GM18507 (cell line): ENCODE measurements around the gene AGBL4.

Experiments used
- DNase-seq: peaks from one replicate; pipeline ENCODE4 v3.0.0; 2011; ENCODE audit warnings: low read depth; ENCODE audit not compliant: insufficient read length; ENCODE audit errors: extremely low spot score
- FAIRE-seq: peaks from 2 replicates; lab custom pipeline; 2011; peaks lifted over from hg19 to GRCh38; lab: Jason Lieb, UNC

Gene AGBL4

DNA sequence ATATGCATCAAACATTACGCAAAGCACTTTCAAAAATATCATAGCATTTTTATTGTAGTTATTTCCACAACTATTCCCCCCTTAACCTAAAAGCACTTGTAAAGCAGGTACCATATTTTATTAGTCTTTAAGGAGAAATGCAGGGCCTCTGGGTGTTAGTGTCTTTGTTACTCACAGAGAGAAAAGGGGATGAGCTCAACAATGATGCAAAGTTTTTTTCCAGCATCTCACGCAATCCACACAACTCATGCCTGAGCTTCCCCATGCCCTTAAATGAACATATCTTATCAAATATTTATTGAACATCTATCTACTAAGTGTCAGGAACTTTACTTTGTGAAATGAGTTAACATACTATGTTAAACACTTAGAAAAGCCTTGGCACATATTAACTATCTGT is 1297.6 kb downstream of the AGBL4 start:
- no peak for DNase-seq
- no peak for FAIRE-seq

DNA sequence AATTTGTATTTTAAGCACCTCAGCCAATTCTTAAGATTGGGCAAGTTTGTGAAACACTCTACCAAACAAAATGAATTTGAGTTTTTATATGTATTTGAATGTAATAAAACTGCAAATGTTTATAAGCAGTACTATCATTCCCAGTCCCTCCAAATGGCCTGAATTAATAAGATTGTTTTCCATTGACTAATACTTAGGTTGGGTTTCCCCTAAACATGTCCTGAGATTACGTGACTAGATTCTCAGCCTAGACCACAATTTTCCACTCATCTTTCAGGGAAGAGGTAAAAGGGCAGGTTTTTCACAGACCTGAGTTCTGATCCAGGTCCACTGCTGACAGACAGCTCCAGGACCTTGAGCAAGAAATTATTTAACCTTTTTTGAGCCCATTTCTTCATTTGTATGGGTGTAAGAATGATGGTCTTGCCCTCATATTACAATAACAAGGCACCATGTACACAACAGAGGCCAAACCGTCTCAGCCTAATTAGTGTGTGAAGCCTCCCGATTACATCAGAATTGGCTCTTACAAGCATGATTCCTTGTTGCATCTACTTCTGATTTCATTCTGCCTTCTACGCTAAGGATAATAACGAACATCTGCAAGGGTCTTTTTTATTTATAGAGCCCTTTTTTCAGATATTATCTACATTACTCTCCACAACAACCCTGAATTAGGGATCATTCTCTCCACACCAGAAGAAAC is 1298.3 kb downstream of the AGBL4 start:
- DNase-seq (no peak), FAIRE-seq (peak; percentile 56)

DNA sequence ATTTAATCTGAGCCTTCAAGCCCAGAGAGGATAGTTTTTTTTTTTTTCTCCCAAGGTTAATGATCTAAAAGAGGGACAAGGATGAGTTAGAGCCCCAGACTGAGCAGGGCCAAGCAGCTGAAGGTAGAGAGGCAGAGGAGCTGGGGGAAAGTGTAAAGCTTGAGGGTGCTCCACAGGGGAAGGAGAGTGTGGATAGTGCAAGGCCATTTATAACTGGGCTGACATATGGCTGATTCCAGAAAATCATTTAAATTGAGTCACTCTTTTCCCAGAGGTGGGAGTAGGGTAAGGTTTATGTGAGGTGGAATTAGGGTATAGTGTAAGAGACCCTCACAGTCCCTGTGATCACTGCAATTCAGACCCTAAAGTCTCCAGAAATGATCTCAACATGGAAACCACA is 1302.8 kb downstream of the AGBL4 start:
- no peak for FAIRE-seq

DNA sequence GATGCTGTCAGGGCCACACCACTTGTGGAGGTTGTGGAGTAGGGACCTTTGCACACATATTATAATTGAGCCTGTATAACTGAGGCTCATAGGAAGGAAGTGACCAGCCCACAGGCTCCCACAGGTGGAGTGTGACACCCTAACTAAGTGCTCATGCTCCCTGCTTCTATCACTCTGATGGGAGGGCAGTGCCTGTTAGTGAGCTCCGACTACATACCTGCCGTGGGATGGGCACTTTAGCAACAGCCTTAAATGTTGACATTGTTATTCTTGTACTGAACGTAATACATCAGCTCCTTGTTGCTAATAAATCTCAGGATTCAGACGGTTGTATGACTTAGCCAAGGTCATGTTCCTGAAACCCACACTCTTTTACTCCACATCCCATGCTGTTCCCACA is 1305.0 kb downstream of the AGBL4 start:
- FAIRE-seq (no peak), DNase-seq (no peak)

More for the DNA sequence above, 1302.8 kb downstream of the AGBL4 start:
- DNase-seq: no peak

DNA sequence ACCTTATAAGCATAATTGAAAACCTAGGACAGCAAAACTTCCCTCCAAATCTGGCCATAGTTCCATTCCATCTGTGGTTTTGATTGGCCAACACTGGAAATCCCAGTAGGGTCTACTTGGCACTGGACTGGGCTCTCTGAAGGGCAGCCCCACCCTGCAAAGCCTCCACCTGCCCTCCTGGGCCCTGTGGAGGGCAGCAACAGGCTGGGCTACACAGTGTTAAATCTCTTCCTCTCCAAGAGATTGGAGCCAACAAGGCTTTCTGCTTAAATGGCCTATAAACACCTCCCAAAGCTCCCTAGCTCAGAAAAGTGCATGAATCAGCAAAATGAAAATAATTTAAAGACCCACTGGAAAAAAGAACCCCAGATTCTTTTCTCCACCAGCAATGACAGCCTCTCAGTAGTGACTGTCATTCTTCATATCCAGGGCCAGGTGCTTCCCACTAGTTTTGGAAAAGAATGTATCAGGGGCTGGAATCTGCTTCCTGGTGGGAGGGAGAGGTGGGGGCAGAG is 1305.6 kb downstream of the AGBL4 start:
- FAIRE-seq (no peak), DNase-seq (no peak)

DNA sequence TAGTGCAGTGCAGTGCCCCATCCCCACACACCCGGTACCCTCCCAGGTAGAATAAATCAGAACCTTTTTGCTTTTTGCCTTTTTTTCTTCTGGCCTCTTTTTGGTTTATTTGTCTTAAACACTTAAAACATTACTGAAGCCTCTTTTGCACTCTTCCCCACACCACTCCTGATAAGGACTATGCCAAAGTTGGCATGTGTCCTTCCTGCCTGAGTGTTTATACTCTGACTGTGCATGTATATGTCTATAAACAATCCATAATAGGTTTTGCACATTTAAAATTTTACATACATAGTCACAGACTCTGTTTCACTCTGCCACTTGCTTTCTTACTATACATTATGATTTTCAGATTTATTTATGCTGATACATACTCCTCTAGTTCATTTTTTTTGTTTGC is 1306.7 kb downstream of the AGBL4 start:
- FAIRE-seq (no peak), DNase-seq (no peak)

DNA sequence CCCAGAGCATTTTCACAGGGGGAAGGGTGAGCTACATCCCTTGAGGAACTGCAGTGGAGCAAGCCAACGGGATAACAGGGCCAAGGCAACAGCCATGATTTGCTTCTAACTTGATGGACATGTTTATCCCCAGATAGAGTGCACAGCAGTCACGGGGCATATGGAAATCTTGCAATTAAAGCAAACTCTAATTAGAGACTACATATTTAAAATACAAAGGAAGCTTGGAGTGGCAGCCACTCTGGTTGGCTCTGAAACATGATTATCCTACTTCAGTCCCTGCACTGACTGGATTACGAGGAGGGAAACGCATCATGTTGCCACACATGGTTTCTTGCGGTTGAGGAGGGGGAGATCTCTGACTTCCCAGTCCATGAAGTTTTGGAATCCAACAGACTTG is 1307.8 kb downstream of the AGBL4 start:
- no peak for DNase-seq
- FAIRE-seq: no peak

DNA sequence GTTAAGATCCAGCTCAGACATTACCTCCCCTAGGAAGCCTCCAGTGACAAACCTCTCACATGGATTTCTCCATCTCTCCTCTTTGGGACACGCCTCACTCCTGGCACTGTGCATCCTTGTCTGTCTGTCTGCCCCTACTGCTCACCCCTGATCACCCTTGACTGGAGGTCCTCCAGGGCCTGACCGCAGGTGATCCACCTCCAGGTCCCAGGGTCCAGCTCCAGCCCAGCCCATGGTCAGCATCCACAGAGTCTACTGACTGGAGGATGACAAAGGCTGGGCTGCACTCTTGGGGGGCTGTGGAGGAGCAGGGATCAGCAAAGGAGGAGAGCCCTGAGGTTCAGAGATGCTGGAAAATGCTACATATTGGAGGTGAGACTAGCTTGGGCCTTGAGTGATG is 1312.8 kb downstream of the AGBL4 start:
- FAIRE-seq (no peak), DNase-seq (no peak)

DNA sequence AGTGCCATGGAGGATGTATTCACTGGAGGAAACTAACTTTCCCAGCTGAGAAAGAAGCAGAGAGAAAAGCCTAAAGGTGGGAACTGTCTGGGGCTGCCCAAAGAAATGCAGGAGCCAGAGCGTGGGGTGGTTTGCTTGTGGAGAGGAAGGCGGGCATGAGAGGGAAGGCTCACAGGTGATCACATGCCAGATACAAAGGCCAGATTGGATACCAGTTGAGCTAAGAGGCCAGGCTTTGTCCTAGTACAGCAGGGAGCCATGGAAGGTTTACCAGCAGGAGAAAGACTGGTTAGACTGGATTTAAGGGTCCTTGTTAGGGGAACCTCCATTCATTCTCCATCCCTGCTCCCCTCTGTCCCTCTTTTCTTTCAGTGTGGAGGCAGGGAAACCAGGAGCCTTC is 1313.4 kb downstream of the AGBL4 start:
- DNase-seq (no peak), FAIRE-seq (no peak)

DNA sequence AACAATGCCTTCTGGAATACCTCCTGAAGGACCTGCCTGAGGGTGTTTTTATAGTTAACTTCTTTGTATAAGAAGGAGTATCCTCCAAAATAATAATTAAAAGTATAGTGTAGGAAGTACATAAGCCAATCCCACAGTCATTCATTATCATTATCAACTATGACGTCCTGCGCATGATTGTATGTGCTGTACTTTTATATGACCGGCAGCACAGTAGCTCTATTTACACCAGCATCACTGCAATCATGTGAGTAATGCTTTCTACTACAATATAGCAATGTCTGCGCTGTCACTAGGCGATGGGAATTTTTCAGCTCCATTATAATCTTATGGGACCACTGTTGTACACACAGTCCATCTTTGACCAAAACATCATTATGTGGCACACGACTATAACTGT is 1319.0 kb downstream of the AGBL4 start:
- FAIRE-seq (no peak), DNase-seq (no peak)

DNA sequence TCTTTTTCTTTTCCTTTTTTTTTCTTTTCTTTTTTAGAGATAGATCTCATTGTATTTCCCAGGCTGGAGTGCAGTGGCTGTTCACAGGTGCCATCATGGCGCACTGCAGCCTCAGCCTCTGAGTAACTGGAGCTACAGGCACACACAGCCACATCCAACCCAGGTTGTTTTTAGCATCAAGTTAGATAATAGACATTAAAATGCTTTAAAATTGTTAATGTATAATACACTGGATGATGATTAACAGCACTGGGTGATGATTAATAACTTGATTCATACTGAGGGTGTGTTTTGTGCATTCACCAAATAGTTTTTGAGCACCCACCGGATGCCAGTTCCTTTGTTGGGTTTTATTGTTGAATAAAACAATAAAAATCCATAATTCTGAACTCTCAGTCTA is 1322.3 kb downstream of the AGBL4 start:
- FAIRE-seq (peak; percentile 66), DNase-seq (no peak)

DNA sequence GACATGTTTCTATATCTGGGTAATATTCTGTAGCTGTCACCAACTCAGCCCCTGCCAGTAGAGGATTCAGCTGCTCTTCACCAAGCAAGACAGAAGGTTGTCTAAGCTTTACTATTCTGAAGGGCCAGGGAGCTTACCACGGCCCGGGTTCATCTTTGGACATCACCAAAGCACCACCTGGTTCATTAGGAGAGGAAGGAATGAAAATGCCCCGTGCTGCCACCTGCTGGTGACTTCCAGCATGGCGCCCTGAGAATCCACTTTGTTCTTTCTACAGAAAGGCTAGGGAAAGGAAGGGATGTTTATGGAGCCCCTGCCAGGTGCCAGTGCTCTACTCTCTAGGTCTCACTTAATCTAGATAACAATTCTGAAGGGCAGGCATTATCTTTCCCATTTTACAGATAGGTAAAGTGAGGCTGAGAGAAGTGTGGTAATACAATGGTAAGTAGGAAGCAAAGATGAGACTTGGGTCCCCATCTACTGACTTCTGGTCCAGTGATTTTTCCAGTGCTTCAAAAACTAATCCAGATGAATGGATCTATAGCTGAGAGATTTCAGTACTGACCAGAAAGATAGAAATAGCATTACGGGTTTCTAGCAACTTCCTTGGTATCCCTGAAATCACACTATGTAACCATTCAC is 1326.6 kb downstream of the AGBL4 start:
- peak; percentile 39 for DNase-seq
- FAIRE-seq: peak; percentile 88

DNA sequence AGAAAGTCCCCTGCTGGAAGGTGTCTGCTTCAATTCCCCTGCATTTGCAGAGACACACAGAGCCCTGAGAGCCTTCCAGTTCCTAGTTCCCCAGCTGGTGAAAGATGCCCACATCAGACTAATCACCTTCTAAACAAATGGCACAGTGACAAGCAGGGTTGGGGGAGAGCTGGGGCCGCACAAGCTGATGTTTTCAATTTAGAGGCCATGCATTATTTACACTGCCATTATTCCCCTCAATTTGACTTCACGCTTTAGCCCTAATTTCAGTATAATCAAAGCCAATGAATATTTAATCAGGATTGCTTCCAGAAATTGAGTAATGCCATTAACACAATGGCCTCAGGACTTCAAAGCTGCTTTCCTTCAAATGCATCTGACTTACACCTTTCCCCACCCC is 1328.6 kb downstream of the AGBL4 start:
- FAIRE-seq (no peak), DNase-seq (no peak)

DNA sequence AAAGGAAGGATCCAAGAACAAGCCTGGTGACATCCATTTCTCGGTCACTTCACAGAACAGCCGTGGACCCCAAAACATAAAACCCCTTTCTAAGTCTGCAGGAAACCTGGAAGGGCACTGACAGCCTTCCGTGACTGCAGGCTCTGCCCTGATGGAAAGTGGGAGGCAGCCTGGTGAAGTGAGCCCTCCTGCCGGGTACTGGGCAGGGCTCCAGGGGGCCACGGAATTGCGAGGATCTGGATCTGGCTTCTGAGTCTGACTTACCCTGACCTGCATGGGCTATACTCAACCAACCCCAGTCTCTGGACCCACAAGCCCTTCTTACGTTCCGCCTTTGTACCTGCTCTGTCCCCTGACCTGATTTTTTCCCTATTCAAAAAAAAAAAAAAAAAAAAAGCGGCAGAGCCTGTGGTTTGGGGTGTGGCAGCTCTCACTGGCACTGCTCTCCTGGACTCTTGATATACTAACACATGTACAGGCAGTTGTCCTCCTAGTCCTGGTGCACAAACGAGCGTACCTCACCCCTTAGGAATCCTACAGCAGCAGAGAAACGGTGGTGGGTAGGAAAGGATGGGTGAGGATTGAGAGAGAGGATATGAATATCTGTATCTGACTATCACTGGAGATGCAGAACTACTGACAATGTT is 1330.0 kb downstream of the AGBL4 start:
- no peak for FAIRE-seq

DNA sequence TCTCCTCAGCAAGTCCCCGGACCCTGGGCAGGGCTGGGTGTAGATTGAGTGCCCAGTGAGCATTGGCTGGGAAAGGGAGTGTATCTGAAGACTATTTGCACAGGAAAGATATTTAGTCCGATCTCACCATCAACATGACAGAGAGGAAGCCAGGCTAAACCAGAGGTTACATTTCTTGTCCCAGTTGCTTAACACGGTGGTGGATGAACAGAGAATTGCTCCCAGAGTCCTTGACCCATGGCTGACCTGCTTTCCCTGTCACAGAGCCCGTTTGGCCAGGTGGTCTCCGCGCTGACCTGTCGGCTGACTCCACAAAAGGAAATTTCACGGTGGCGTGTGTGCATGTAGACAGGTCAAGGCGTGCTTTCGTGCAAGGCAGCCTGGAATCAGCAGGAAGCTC is 1330.6 kb downstream of the AGBL4 start:
- FAIRE-seq: no peak
- no peak for DNase-seq

More for the DNA sequence above, 1330.0 kb downstream of the AGBL4 start:
- DNase-seq: no peak

DNA sequence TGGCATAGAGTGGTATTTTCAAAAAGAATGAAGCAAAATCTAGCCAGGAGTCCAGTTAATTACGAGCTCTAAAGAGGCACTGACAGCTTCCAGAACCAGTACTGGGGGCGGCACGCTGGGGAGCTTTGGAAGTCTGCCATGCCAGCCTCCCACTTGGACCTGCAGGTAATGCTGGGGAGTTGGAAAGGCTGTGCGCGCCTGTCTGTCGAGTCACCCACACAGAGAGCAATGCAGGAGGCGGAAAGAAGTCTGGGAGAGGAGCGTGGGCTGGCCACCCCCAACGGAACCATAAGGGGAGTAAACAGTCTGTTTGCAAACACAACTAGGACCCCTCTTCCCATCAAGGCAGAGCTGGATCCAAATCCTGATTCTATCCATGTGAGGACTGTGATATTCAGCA is 1331.5 kb downstream of the AGBL4 start:
- no peak for FAIRE-seq

DNA sequence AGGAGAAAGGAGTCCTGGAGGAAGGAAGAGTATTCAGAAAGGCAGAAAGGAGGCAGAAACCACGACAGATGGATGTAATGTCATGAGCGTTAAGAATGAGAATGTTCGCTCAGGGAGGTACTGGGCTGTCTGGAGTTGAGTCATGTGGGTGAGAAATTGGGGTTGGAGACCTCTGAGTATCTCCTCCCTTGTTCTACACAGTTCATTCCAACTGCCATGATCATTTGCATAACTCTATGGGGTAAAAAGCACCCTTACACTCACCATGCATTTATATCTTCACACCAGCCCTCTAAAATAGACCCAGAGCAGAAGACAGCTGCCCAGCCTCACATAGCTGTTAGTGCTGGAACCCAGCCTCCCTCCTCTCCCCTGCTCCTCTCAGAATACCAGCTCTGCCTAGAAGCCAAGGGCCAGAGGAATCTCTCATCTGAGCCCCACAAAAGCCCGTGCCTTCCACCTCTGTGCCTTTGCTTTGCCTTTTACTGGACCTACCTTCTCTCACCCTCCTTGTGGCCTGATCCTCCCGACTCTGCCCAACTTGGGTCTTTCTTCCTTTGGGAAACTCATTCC is 1332.2 kb downstream of the AGBL4 start:
- DNase-seq (no peak), FAIRE-seq (peak; percentile 29)

More for the DNA sequence above, 1331.5 kb downstream of the AGBL4 start:
- DNase-seq: no peak

DNA sequence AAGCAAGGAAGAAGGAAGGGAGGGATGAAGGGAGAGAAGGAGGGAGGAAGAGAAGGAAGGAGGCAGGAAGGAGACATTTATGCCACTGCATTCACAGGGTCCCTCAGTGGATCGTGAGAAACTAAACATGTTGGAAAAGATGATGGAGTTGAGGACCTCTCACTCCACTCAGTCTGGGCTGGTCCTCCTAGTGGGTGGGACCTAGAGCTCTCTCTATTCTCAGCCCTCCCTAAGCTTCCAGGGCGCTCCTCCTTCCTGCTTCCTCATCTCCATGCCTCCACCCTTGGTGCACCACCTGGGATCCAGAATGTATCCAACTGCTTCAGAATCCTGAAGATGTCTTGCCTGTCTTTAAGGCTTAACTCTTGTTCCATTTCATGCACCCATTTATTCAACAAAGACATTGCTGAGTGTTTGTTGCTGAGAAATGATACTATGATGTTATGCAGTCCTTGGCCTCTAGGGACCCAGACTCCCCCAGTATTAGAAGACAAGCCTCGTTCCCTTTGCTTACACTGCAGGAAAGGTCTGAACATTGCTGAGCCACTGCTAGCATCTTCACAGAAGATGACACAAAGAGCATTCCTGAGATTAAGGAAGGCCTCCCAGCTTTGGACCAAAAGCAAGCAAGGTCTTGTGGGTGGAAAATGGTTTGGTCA is 1335.5 kb downstream of the AGBL4 start:
- FAIRE-seq: peak; percentile 68
- no peak for DNase-seq

DNA sequence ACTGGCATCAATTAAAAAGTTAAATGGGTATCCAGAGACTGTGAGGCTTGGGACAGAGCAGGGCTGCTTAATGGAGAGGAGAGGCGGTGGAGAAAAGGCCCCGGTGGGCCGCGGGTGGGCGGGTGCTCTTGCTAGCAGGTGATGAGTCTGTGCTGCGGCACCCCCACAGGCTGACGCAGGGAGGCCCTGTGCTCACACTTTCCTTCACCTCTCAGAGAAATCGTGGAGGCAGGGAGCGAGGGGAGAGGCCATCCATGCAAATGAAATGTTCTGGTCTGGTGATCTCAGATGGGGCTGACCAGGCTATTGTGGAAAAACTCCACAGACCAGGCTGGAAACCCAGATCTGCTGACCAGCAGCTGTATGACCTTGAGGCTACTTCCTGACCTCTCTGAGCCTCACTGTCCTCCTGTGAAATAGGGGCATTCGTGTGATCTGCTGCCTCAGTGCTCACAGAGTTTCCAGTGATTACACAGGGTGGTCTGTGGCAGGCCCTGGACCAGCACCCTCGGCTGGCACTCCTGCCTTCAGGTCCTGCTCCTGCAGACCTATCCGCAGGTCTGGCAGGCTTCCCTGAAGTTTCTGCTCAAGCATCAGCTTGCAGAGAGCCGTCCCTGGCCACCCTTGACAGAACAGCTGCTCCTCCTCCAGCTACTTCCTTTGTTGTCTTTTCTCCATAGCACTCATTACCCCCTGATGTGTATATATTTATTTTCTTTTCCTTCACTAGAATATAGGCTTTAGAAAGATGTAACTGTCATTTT is 1336.3 kb downstream of the AGBL4 start:
- FAIRE-seq: no peak

More for the DNA sequence above, 1336.3 kb downstream of the AGBL4 start:
- DNase-seq: no peak
